Naive thymus-derived CD4-positive, alpha-beta T cell (primary cell): ENCODE data around the gene CCRL2. TPM values are rescaled to one million over a fixed set of nuclear protein-coding genes. Genes with fewer than 3 reads are reported as not detected.

Experiments used
- ATAC-seq: fragments of 150-1000 bp; cut with Tn5 transposase; 2 replicates; pipeline ENCODE4 v1.10.0; 2021; ENCODE audit warnings: mild to moderate bottlenecking, moderate library complexity
- CTCF ChIA-PET: fragments of 350-600 bp; sonication (Branson Sonifier 250); formaldehyde crosslinking; loops from one replicate; lab custom pipeline; 2021; ENCODE audit warnings: antibody characterized with exemption; lab: Charles Lee
- POLR2A ChIA-PET: fragments of 350-600 bp; sonication (Branson Sonifier 250); formaldehyde crosslinking; loops from one replicate; lab custom pipeline; 2021; ENCODE audit warnings: antibody characterized with exemption, inconsistent platforms; lab: Charles Lee
- DNase-seq, 9 donors: peaks; one replicate each; pipeline versions ENCODE4 v3.0.0 to v3.0.0-alpha.2; 2020 to 2022; ENCODE audit warnings: mixed read lengths in 1 of 9
- H3K27ac ChIP-seq: one replicate; pipeline ENCODE4 v1.7.0; 2013; ENCODE audit warnings: mild to moderate bottlenecking, low read depth, low read length, moderate library complexity
- H3K27me3 ChIP-seq, 2 donors: one replicate each; pipeline ENCODE4 v1.7.0; 2013; ENCODE audit warnings: low read length in 2 of 2, mild to moderate bottlenecking in 2 of 2, moderate library complexity in 2 of 2; ENCODE audit not compliant: control insufficient read depth in 2 of 2, insufficient read depth in 2 of 2
- H3K36me3 ChIP-seq, 3 experiments: 1 replicate in 2 of 3; 2 replicates in 1 of 3; pipeline ENCODE4 v1.7.0; 2013; ENCODE audit warnings: low read length in 3 of 3, mild to moderate bottlenecking in 3 of 3, moderate library complexity in 1 of 3; ENCODE audit not compliant: insufficient read depth in 3 of 3, control insufficient read depth in 2 of 3
- H3K4me1 ChIP-seq, 2 donors: one replicate each; pipeline ENCODE4 v1.7.0; 2013; ENCODE audit warnings: low read length in 2 of 2, mild to moderate bottlenecking in 2 of 2, moderate library complexity in 1 of 2; ENCODE audit not compliant: control insufficient read depth in 2 of 2, insufficient read depth in 2 of 2
- H3K4me3 ChIP-seq: 2 replicates; pipeline ENCODE4 v1.7.0; 2013; ENCODE audit warnings: mild to moderate bottlenecking, low read length
- H3K9me3 ChIP-seq, 3 experiments: 1 replicate in 2 of 3; 2 replicates in 1 of 3; pipeline ENCODE4 v1.7.0; 2013; ENCODE audit warnings: low read length in 3 of 3; ENCODE audit not compliant: control insufficient read depth in 2 of 3
- H3K27ac Mint-ChIP-seq, 9 donors: one replicate each; pipeline ENCODE4 v1.8.0; 2020 to 2022; ENCODE audit warnings: mixed read lengths in 9 of 9, mild to moderate bottlenecking in 8 of 9, moderate library complexity in 5 of 9, inconsistent platforms in 2 of 9
- H3K27me3 Mint-ChIP-seq, 5 donors: one replicate each; pipeline ENCODE4 v1.8.0; 2021 to 2022; ENCODE audit warnings: mixed read lengths in 5 of 5, mild to moderate bottlenecking in 1 of 5
- H3K36me3 Mint-ChIP-seq, 5 donors: one replicate each; pipeline ENCODE4 v1.8.0; 2020 to 2022; ENCODE audit warnings: mixed read lengths in 5 of 5, mild to moderate bottlenecking in 3 of 5, inconsistent platforms in 1 of 5
- H3K4me1 Mint-ChIP-seq, 7 donors: one replicate each; pipeline ENCODE4 v1.8.0; 2020 to 2022; ENCODE audit warnings: mixed read lengths in 7 of 7, mild to moderate bottlenecking in 3 of 7, inconsistent platforms in 1 of 7
- H3K4me3 Mint-ChIP-seq, 10 donors: one replicate each; pipeline ENCODE4 v1.8.0; 2020 to 2022; ENCODE audit warnings: mild to moderate bottlenecking in 10 of 10, mixed read lengths in 10 of 10, moderate library complexity in 6 of 10, inconsistent platforms in 2 of 10
- H3K9me3 Mint-ChIP-seq, 11 donors: one replicate each; pipeline ENCODE4 v1.8.0; 2020 to 2022; ENCODE audit warnings: mixed read lengths in 11 of 11, mild to moderate bottlenecking in 4 of 11, inconsistent platforms in 1 of 11, moderate library complexity in 1 of 11
- intact Hi-C, 2 donors: fragments of 100-400 bp; cut with micrococcal nuclease; formaldehyde crosslinking; loops; one replicate each; pipeline ENCODE4 v1.15.1; 2023
- polyA plus RNA-seq, 2 donors: library from polyadenylated mRNA; unstranded; fragments of 300-500 nt; fragmentation: Illumina TruSeq; gene quantifications; one replicate each; pipeline ENCODE4 v1.2.3, GENCODE V29; 2021
- total RNA-seq, 6 experiments: library from RNA in 5 of 6; stranded (reverse) in 5 of 6; gene quantifications; 1 replicate in 5 of 6; 2 replicates in 1 of 6; pipeline ENCODE4 v1.2.3 and lab custom pipeline; 2021 to 2026

CCRL2 gene
- total and polyA plus RNA-seq, 7 experiments from 2014 or later: 0.34 to 20.5 (median 1.3) TPM

DNA sequence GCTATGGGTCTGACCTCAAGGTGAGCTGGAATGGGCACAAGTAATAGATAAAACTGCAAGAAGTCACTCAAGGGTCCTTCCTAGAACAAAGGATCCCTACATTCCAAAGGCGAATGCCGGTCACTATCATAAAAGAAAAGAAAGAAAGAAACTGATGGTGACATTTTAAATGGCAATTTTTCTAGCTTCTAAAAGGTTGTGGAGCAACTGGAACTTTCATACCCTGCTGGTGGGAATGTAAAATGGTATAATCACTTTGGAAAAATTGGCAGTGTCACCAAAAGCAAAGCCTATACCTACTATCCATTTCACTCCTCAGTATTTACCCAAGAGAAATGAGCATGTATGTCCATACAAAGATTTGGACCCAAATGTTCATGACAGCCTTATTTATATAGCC, 4.2 kb downstream of the CCRL2 start:
- no peak for DNase-seq
- intact Hi-C loops: loop anchor here in 1 of 2 donors (5.0 kb wide), 1 partner anchor 1349 kb away; no protein-coding TSS in a partner anchor
- Histone ChIP-seq H3K36me3 (no peaks in the 10 kb centered on the region), H3K4me3 (no peak overlapping the region), H3K9me3 (no peaks in the 10 kb centered on the region), H3K27me3 (no peaks in the 10 kb centered on the region), H3K4me1 (peaks cover 5 to 10% of the 10 kb centered on the region in 2 donors), H3K27ac (no peak overlapping the region)
- no peak overlapping the region for H3K4me3 Mint-ChIP-seq
- H3K9me3 Mint-ChIP-seq: no peaks in the 10 kb centered on the region
- H3K27me3 Mint-ChIP-seq: peaks cover 0 to 10% (median 0%) of the 10 kb centered on the region in 5 donors
- peaks cover 0 to 7% (median 0%) of the 10 kb centered on the region in 5 donors for H3K36me3 Mint-ChIP-seq
- ATAC-seq: no peak
- ChIA-PET POLR2A (no interaction called here), CTCF (no interaction called here)
- peaks cover 11 to 42% (median 32%) of the 10 kb centered on the region in 7 donors for H3K4me1 Mint-ChIP-seq
- no peak overlapping the region for H3K27ac Mint-ChIP-seq

DNA sequence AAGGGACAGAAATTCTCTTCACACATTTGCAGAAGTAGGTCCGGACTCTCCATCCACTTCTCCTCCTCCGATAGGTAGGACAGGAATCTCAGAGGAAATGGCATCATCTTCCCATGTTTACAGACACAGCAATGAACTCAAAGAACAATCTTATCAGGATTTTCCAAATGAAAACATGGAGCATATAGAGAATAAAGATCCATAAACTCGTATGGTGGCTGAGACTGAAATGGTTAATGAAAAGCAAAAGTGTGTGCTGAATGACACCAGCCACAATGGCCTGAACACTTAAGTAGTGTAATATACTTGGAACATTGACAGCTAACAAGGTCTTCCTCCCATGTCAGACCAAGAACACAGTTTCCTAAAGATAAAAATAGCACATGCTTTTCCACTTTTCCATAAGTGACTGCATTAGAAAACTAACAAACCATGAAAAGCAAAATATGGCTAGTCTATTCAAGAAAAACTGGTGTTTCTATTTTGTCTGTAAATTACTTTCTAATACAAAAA, 5.8 kb downstream of the CCRL2 start:
- intact Hi-C loops: loop anchor here in 1 of 2 donors (5.0 kb wide), 1 partner anchor 1351 kb away; no protein-coding TSS in a partner anchor
- peaks cover 0 to 7% (median 0%) of the 10 kb centered on the region in 5 donors for H3K36me3 Mint-ChIP-seq
- POLR2A ChIA-PET: no interaction called here

DNA sequence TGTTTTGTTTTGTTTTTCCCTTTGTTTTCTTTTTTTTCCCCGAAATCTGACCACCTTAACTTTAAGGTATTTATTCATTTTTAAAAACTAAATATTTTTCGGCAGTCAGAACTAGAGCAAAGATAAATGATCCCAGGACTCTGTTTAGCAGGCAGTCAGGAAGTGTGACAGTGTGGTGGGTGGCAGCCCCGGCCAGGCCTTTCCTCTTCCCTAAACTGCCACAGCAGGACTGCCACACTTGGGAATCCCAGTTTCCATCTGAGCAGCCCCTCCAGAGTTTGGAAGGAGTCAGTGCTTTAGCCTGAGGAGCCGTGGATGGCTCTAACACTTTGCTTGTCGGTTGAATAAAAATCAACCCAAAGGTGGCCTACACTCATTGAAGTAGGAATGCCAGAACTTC, 6.9 kb downstream of the CCRL2 start:
- no peak overlapping the region for H3K27ac Mint-ChIP-seq
- CTCF ChIA-PET: no interaction called here

More for the DNA sequence above, 5.8 kb downstream of the CCRL2 start:
- ATAC-seq (no peak), DNase-seq (no peak)
- H3K4me1 Mint-ChIP-seq: peaks cover 6 to 29% (median 21%) of the 10 kb centered on the region in 7 donors
- Histone ChIP-seq H3K36me3 (no peaks in the 10 kb centered on the region), H3K4me1 (peaks cover 1 to 2% of the 10 kb centered on the region in 2 donors), H3K27me3 (no peaks in the 10 kb centered on the region), H3K4me3 (no peak overlapping the region), H3K9me3 (no peaks in the 10 kb centered on the region), H3K27ac (no peak overlapping the region)
- peaks cover 0 to 9% (median 0%) of the 10 kb centered on the region in 5 donors for H3K27me3 Mint-ChIP-seq
- no peak overlapping the region for H3K27ac Mint-ChIP-seq
- H3K9me3 Mint-ChIP-seq: no peaks in the 10 kb centered on the region
- CTCF ChIA-PET: no interaction called here
- H3K4me3 Mint-ChIP-seq: no peak overlapping the region

DNA sequence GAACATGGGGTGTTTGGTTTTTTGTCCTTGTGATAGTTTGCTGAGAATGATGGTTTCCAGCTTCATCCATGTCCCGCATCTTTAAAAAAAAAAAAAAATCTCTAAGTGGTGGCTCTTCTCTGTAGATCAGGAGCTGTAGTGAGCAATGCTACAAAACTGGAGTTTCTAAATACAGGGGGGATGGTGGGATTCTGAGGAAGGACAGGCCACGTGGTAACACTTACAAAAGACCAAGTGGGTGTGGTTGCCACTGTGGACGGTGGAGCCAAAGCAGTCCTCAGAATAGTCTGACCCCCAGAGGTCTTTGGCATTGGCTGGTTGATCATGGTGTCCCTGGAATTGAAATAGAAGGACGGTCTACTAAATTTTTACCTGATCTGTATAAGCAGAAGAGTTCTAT, 7.7 kb downstream of the CCRL2 start:
- no peaks in the 10 kb centered on the region for H3K27me3 ChIP-seq
- DNase-seq: no peak
- Mint-ChIP-seq H3K4me3 (no peak overlapping the region), H3K4me1 (peaks cover 2 to 12% (median 6%) of the 10 kb centered on the region in 7 donors), H3K27me3 (peaks cover 0 to 9% (median 0%) of the 10 kb centered on the region in 5 donors), H3K9me3 (no peaks in the 10 kb centered on the region), H3K27ac (no peak overlapping the region), H3K36me3 (peaks cover 0 to under 1% (median 0%) of the 10 kb centered on the region in 5 donors)
- no peak overlapping the region for H3K27ac ChIP-seq
- ATAC-seq: no peak
- CTCF ChIA-PET: no interaction called here
- H3K9me3 ChIP-seq: no peaks in the 10 kb centered on the region
- no peaks in the 10 kb centered on the region for H3K4me1 ChIP-seq
- POLR2A ChIA-PET: no interaction called here
- intact Hi-C loops: loop anchor here in 1 of 2 donors (5.0 kb wide), 1 partner anchor 1352 kb away; no protein-coding TSS in a partner anchor
- H3K4me3 ChIP-seq: no peak overlapping the region
- H3K36me3 ChIP-seq: no peaks in the 10 kb centered on the region

More for the DNA sequence above, 6.9 kb downstream of the CCRL2 start:
- no peak overlapping the region for H3K4me3 ChIP-seq
- no peaks in the 10 kb centered on the region for H3K9me3 ChIP-seq
- Mint-ChIP-seq H3K36me3 (peaks cover 0 to 4% (median 0%) of the 10 kb centered on the region in 5 donors), H3K4me1 (peaks cover 6 to 20% (median 11%) of the 10 kb centered on the region in 7 donors), H3K27me3 (peaks cover 0 to 9% (median 0%) of the 10 kb centered on the region in 5 donors), H3K4me3 (no peak overlapping the region), H3K9me3 (no peaks in the 10 kb centered on the region)
- no peaks in the 10 kb centered on the region for H3K27me3 ChIP-seq
- no peak overlapping the region for H3K27ac ChIP-seq
- POLR2A ChIA-PET: no interaction called here
- no peak for DNase-seq
- ATAC-seq: no peak
- intact Hi-C loops: loop anchor here in 1 of 2 donors (5.0 kb wide), 1 partner anchor 1352 kb away; no protein-coding TSS in a partner anchor
- H3K36me3 ChIP-seq: no peaks in the 10 kb centered on the region
- no peaks in the 10 kb centered on the region for H3K4me1 ChIP-seq

DNA sequence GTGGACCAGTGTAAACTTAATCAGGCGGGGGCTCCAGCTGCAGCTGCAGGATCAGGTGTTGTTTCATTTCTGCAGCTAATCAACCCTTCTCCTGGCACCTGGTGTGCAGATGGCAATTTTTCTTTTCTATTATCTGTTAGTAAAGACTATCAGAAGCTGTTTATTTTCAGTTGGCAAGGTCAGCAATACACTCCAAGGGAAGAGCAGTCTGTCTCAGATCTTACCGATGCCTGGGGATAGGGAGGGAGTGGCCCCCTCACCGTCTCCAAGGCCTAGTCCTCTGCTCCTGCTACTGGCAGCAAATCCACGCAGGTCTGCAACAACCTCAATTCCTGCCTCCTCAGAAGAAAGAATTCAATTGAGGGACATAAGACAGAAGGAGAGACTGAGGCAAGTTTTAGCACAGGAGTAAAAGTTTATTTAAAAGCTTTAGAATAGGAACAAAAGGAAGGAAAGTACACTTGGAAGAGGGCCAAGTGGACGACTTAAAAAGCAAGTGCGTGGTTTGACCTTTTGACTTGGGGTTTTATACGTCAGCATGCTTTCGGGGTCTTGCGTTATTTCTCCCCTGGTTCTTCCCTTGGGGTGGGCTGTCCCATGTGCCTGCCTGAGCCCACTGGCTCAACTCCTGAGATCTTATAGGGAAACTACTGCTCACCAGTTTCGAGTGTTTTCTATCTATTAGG, 9.2 kb downstream of the CCRL2 start:
- peaks cover 0 to 2% (median 0%) of the 10 kb centered on the region in 11 donors for H3K9me3 Mint-ChIP-seq
- Histone ChIP-seq H3K4me1 (no peaks in the 10 kb centered on the region), H3K4me3 (no peak overlapping the region), H3K36me3 (no peaks in the 10 kb centered on the region), H3K9me3 (no peaks in the 10 kb centered on the region), H3K27me3 (no peaks in the 10 kb centered on the region), H3K27ac (no peak overlapping the region)
- ATAC-seq (no peak), DNase-seq (no peak)
- ChIA-PET CTCF (interaction anchor here (0.5 kb wide), 1 partner anchor 1576 kb away, joined by 3 read pairs; no protein-coding TSS in a partner anchor), POLR2A (no interaction called here)
- H3K27me3 Mint-ChIP-seq: peaks cover 0 to 9% (median 0%) of the 10 kb centered on the region in 5 donors
- no peak overlapping the region for H3K27ac Mint-ChIP-seq
- H3K4me1 Mint-ChIP-seq: peaks cover 0 to 10% (median 0%) of the 10 kb centered on the region in 7 donors
- intact Hi-C loops: no loop called here
- no peak overlapping the region for H3K4me3 Mint-ChIP-seq
- no peaks in the 10 kb centered on the region for H3K36me3 Mint-ChIP-seq

DNA sequence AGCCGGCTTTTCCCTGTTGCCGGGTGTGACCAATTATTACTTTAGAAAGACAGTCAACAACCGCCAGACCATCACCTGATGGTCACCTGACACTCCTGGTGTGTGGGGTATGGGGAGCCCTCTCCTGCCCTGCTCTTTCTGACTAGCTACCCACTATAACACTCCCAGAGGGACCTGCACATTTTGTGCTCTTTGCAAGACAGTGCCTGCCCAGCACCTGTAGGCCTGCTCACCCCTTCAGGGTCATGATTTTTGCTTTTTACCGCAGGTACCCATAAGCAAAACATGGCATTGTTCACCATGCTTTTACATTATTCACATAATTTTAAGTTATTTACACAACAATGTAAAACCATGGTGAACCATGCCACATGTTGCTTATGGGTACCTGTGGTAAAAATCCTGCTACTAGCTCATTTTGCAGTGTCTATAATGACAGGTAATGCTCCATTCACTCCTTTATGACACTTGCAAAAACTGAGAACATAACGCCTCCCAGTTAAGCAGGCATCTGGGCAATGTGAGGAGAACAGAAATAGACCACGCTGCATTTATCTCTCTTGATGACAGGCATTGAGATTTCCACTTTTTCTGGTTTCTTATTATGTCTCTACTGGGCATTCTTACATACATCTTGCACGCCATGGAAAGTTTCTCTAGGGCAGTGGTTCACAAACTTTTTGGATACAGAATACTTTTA, 9.9 kb downstream of the CCRL2 start:
- Histone ChIP-seq H3K4me1 (no peaks in the 10 kb centered on the region), H3K27me3 (no peaks in the 10 kb centered on the region), H3K9me3 (no peaks in the 10 kb centered on the region), H3K4me3 (no peak overlapping the region), H3K36me3 (no peaks in the 10 kb centered on the region), H3K27ac (no peak overlapping the region)
- ChIA-PET CTCF (no interaction called here), POLR2A (no interaction called here)
- Mint-ChIP-seq H3K4me1 (peaks cover 0 to 10% (median 0%) of the 10 kb centered on the region in 7 donors), H3K27me3 (peaks cover 0 to 9% (median 0%) of the 10 kb centered on the region in 5 donors), H3K9me3 (peaks cover 0 to 2% (median 0%) of the 10 kb centered on the region in 11 donors), H3K27ac (no peak overlapping the region), H3K4me3 (no peak overlapping the region), H3K36me3 (no peaks in the 10 kb centered on the region)
- DNase-seq: no peak
- no peak for ATAC-seq
- intact Hi-C loops: no loop called here
